HG03097 (cell line): ENCODE results near the gene KRTAP10-3.

ENCODE experiments used
- ATAC-seq: cut with Tn5 transposase; IDR thresholded peaks from one replicate; pipeline ENCODE4 v1.9.1; 2021; ENCODE audit not compliant: unreplicated experiment, low FRiP score

KRTAP10-3 gene

GRCh38 chr21:44530903-44531605 lies 27.5 kb downstream of the KRTAP10-3 start:
- ATAC-seq = no peak

GRCh38 chr21:44530221-44530902 lies 28.2 kb downstream of the KRTAP10-3 start:
- ATAC-seq = no peak

DNA sequence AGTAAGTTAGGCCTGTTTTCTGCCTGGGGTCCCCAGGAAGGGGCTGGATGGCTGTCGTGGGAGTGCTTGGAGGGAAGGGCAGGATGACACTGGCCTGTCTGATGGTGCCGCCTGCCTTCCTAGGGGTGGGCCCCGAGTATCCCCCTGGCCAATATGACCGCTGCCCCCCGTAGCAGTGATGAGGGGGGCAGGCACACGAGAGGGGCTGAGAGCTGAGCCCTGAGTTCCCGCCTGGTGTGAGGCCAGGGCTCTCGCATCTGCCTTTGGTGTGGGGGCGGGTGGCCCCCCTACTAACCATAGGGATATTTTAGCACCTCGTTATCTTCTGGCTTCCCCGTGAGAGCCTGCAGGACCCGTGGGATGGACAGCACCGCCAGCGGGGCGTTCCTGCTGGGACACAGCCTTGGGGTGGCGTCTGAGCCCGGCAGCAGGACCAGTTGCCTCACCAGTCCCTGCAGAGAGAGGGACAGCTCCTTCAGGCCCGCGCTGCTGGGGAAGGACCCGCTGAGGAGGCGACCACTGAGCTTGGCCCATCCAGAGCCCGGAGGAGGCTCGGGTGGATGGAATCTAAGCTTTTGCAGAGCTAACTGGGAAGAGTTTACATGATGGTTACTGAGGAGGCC lies 29.0 kb downstream of the KRTAP10-3 start:
- no peak for ATAC-seq

DNA sequence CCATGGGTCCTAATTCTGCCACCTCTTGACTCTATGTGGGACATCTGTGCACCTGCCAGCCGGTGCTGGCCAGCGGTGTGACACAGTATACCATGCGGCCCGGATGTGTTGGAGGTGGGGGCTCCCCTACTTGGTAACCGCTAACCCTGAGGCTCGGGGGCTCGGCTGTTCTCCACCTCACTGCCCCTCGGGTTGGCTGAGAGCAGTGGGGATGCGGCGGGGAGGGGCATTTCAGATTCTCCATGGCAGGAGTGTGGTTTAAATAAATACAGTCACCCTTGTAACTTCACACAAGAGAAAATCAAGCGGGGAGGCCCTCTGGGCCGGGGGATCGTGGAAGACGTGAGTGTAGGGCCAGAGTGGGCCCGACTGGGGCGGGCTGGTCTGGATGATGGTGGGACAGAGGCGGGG lies 29.6 kb downstream of the KRTAP10-3 start:
- ATAC-seq = no peak

DNA sequence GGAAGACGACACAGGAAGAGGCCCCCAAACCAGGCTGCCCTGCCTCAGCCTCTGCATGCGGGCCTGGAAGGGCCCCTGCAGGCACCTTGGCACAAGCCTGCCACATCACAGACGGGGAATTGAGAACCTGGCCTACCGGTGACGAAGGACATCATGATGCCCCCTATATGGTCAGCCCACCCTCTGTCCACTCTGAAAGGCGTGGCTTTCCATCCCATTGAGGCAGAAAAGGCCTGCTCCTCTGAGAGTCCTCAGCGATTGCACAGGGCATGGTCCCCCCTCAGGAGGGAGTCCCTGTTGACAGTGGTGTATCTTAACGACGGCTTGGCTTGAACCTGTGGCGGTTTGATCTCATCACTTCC lies 30.0 kb downstream of the KRTAP10-3 start:
- ATAC-seq = no peak

- no peak for ATAC-seq
Observed at GRCh38 chr21:44527983-44528633, 30.5 kb downstream of the KRTAP10-3 start.

- ATAC-seq = no peak
Observed at GRCh38 chr21:44527156-44527982, 31.2 kb downstream of the KRTAP10-3 start.

- no peak for ATAC-seq
Observed at GRCh38 chr21:44526096-44526997, 32.2 kb downstream of the KRTAP10-3 start.

DNA sequence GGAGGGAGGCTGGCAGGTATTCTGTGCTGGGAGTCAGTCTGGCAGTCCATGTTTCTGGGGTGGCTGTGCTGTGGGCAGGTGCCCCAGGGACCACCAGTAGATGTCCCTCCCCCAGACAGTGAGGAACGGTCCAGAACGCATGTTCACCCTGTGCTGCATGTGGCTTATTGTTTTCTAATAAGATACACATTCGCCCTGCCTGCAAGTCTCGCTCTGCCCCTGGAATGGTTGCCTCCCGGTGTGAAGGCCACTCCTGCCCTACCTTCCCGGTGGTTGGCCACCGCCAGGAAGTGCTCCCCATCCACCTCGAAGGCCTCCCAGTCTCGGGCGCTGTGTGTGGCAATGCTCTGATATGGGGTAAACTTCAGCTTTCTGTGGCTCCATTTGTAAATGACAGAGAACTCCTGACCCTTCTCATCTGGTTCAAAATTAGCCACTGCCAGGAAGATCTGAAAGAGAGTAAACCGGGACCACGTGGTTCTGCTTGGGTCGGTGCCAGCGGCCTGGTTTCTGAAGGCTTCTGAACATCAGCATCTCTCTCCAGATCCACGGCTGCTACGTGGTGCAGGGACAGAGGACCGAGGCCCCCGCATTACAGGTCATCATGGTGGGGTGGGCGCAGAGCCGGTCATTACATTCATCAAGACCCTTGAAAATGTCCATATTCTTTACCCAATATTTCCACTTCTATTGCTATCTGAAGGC lies 33.1 kb downstream of the KRTAP10-3 start:
- no peak for ATAC-seq

GRCh38 chr21:44524414-44525371 lies 33.9 kb downstream of the KRTAP10-3 start:
- no peak for ATAC-seq

GRCh38 chr21:44523567-44524413 lies 34.8 kb downstream of the KRTAP10-3 start:
- no peak for ATAC-seq

- no peak for ATAC-seq
Observed at GRCh38 chr21:44522753-44523204, 35.8 kb downstream of the KRTAP10-3 start.

DNA sequence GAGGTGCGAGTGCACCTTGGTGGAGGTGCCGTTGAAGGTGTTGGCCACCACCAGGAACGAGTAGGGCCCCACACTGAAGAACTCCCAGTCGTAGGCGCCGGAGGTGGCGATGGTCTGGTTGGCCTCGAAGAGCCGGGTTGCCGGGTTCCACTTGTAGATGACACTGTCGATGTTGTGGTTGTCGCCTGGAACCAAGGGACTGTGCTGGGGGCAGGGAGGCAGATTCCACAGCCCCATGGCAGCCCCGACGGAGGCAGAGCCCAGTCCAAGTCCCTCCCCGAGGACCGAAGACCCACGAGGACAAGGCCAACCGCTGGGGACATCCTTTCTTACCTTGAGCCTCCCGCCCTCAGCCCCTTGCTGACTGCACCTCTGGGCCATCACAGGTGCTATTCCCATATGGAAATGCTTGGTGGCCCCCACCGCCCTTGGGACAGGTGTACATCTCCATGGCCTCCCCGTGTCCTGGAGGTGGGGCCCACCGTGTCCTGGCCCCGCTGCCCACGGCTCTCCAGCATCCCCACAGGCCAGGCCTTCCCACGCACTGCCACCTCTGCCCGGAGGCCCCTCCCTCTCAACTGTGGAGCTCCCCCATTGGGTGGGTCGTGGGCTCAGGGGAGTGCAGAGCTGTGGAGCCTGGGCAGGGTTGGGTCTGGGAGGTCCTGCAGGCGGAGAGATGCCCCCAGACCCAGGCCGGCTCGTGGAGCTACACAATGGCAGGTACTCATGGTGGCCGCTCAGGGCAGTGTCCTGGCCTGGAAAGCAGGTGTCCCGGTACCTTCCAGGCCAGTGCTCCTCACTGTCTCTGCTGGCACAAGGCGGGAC lies 36.5 kb downstream of the KRTAP10-3 start:
- ATAC-seq = no peak

GRCh38 chr21:44521301-44521927 lies 37.2 kb downstream of the KRTAP10-3 start:
- ATAC-seq = no peak
